Right cardiac atrium (tissue), 5 donors: ENCODE measurements around the gene DCAF11. TPM values are rescaled to one million over a fixed set of nuclear protein-coding genes. Genes with fewer than 3 reads are reported as not detected.

Source experiments
- ATAC-seq, 2 donors: fragments of 200-7000 bp; cut with Tn5 transposase; one replicate each; pipeline versions ENCODE4 v1.8.0 to v1.9.1; 2020; ENCODE audit warnings: moderate library complexity in 2 of 2, mild to moderate bottlenecking in 1 of 2
- DNase-seq, 3 donors: peaks; one replicate each; pipeline ENCODE4 v3.0.0-alpha.2; 2020
- H3K27ac ChIP-seq: one replicate; pipeline ENCODE4 v1.5.1; 2013; ENCODE audit warnings: mild to moderate bottlenecking, low read length, control low read depth, moderate library complexity
- H3K27me3 ChIP-seq: one replicate; pipeline ENCODE4 v1.6.1; 2013; ENCODE audit not compliant: control insufficient read depth, insufficient read depth
- H3K4me1 ChIP-seq: one replicate; pipeline ENCODE4 v1.6.1; 2013; ENCODE audit warnings: low read length; ENCODE audit not compliant: control insufficient read depth, insufficient read depth
- H3K4me3 ChIP-seq: one replicate; pipeline ENCODE4 v1.5.1; 2013; ENCODE audit warnings: low read length, control low read depth
- H3K9me3 ChIP-seq: one replicate; pipeline ENCODE4 v1.6.1; 2013; ENCODE audit warnings: low read length; ENCODE audit not compliant: control insufficient read depth
- WGBS: extraction: QIAGEN DNeasy Blood & Tissue Kit; methylation state at CpG from one replicate; pipeline ENCODE4 v1.1.7; 2013; 5-methylcytosine and 5-hydroxymethylcytosine counted together
- intact Hi-C, 4 donors: fragments of 100-400 bp; cut with DNase I; formaldehyde crosslinking; loops; one replicate each; pipeline versions ENCODE4 v1.11.0 to v1.14.0; 2022 to 2023
- long read RNA-seq, 4 donors: library from polyadenylated mRNA; unstranded; transcript quantifications; one replicate each; pipeline ENCODE4 v2.0.0, GENCODE V29; 2020 to 2021
- polyA plus RNA-seq: library from polyadenylated mRNA; stranded (reverse); fragments of 200-250 nt; gene quantifications from one replicate; pipeline ENCODE4 v1.2.3, GENCODE V29; 2013
- total RNA-seq, 4 donors: library from RNA; stranded (reverse); fragmentation: NEBNext Ultra II Directional; extraction: Animal tissue kit (Norgen Biotek cat#: 25700); gene quantifications; one replicate each; pipeline ENCODE4 v1.2.1, GENCODE V29; 2021
- donor health status: healthy with polysubstance abuse.
- donor health status: DM: no; HTN: yes; CAD: no.
- donor health status: DM: no; HTN: no; CAD: no.
- donor health status: DM: no; HTN: yes; CAD: no; lungs with severe emphysema.
- donor health status: DM: yes; HTN: yes; CAD: no.

DCAF11 gene
- 10 to 100 TPM; 50.6 to 70.7 (median 62.6) TPM for total RNA-seq
- 33.1 TPM for polyA plus RNA-seq
- long read RNA-seq, donor 1, full-length matches to known transcripts, result 56 of 100 reads
- long read RNA-seq, donor 1, partial matches to known transcripts, result 28 of 100 reads
- long read RNA-seq, donor 1, other reads (novel, unspliced or antisense), result 16 of 100 reads
- long read RNA-seq, donor 2, full-length matches to known transcripts, result 32 of 54 reads
- long read RNA-seq, donor 2, partial matches to known transcripts, result 10 of 54 reads
- long read RNA-seq, donor 2, other reads (novel, unspliced or antisense), result 12 of 54 reads
- long read RNA-seq, donor 3, full-length matches to known transcripts, result 220 of 323 reads
- long read RNA-seq, donor 3, partial matches to known transcripts, result 43 of 323 reads
- long read RNA-seq, donor 3, other reads (novel, unspliced or antisense), result 60 of 323 reads
- long read RNA-seq, donor 4, full-length matches to known transcripts, result 29 of 49 reads
- long read RNA-seq, donor 4, partial matches to known transcripts, result 16 of 49 reads
- long read RNA-seq, donor 4, other reads (novel, unspliced or antisense), result 4 of 49 reads

DNA sequence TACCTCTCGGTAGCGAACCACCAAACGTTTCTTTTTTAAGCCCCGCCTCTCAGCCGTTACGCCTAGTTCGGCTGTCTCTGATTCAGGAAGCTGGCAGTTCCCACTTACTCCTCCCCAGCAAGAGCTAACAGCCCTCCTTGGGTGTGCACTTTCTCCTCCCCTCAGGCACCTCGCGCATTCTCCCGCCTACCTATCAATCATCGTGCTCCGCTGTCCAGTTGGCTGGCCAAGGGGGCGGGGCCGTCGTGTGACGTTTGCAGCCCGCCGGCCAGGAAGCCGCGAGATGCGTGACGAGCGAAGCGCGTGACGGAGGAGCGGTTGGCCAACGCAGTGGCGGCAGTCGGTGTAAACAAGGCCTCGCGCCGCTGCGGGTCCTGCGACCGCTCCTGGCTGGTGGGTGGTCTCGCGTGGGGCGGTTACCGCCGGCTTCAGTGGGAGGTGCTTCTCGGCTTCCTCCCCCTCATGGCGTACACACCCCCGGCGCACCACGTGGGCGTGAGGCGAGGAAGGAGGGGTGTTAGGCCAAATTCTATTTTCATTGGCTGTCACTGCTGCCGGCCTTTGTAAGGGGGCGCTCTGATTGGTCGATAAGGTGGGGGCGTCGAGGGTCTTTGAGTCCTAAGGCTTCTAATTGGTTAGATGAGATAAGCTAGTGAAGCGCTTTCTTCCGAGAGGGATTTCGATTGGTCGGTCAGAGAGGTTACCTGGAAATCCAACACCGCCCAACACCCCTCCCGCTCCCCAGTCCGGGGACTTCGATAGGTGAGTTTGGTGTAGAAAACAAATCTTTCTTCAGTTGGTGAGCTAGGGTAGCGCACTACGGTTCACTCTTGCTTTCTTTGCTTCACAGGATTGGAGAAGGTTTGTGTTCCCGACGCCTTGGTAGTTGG, at the start of gene DCAF11, which contains the start of gene NRL:
Gene DCAF11, plus strand, starts transcription at position 246 of the 890 bp plus-strand sequence. CDS start 818 bp downstream, outside the sequence.
Gene NRL, minus strand, starts transcription at position 418 of the 890 bp plus-strand sequence. CDS start 32,101 bp downstream, outside the sequence.
- peak within 1 kb of the TSS; percentile 61 for H3K4me3 ChIP-seq
- no peaks in the 10 kb centered on the region for H3K9me3 ChIP-seq
- no peaks in the 10 kb centered on the region for H3K27me3 ChIP-seq
- intact Hi-C loops, result no loop called here
- ATAC-seq, result peak; percentile 97
- H3K27ac ChIP-seq, result peak within 1 kb of the TSS; percentile 96
- DNase-seq, result peak; percentile 99
- WGBS, result under 1% methylated on average over 65 of the region's 65 CpGs
- peaks cover 3% of the 10 kb centered on the region for H3K4me1 ChIP-seq

DNA sequence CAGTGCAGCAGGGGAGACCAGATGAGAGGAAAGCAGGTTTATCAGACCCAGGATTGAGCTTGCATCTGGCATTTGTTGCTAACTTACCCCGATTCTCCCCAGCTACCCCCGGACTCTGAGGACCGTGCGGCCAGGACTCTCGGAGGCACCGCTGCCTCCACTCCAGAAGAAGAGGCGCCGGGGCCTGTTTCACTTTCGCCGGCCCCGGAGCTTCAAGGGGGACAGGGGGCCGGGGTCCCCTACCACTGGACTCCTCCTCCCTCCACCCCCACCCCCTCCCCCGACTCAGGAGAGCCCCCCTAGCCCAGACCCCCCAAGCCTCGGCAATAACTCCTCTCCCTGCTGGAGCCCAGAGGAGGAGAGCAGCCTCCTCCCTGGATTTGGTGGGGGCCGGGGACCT, 49.7 kb upstream of the DCAF11 start:
- H3K27ac ChIP-seq, result no peak overlapping the region
- DNase-seq, result no peak
- intact Hi-C loops, result no loop called here

DNA sequence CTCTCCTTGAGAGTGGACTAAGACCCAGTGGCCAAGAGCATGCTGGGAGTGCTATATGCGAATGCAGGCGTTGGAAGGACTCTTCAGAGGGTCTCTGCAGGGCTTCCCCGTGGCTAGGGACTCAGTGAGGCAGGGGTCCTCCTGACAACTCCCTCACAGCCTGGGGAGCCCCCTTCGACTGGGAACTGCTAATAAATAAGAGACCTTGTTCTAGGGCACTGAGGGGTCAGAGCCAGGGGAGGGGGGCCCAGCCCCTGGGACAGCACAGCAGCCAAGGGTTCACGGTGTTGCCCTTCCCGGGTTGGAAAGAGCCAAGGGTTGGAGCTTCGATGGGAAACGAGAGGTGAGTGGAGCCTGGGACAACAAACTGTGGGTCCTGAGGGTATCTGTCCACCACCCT, 49.2 kb upstream of the DCAF11 start:
- WGBS, result 62% methylated on average over 8 of the region's 8 CpGs
- intact Hi-C loops, result no loop called here
- no peak for DNase-seq

More for the DNA sequence above, 49.7 kb upstream of the DCAF11 start:
- Histone ChIP-seq H3K4me3 (no peak overlapping the region), H3K9me3 (no peaks in the 10 kb centered on the region), H3K27me3 (no peaks in the 10 kb centered on the region), H3K4me1 (no peaks in the 10 kb centered on the region)
- no peak for ATAC-seq
- WGBS, result 85% methylated on average over 15 of the region's 15 CpGs

DNA sequence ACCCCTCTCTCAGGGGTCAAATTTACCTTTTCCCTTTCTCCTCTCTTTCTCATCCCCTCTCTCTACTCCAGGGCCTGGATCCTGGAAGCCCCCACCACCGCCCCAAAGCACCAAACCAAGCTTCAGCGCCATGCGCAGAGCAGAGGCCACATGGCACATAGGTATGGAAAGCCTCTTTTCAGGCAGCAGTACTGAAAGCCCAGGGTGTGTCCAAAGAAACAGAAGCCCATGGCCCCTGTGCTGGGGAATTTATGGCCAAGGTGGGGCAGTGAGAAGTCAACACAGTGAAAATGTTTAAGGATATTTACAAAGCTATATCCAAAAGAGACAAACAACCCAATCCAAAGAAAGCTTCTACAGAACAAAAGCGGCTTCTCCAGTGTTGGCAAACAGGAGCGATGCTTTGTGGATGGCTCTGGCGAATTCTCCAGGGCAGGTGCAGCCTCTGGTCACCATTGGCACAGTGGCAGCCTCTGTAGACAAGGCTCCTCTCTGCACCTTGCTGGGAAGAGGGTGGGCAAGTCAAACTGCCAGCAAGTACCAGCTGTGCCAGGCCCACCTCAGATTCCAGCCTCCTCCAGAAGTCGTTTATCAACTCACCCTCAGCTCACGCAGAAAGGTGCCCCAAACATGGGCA, 48.0 kb upstream of the DCAF11 start:
- intact Hi-C loops, result no loop called here
- Histone ChIP-seq H3K4me3 (no peak overlapping the region), H3K9me3 (no peaks in the 10 kb centered on the region), H3K27ac (no peak overlapping the region), H3K4me1 (no peaks in the 10 kb centered on the region), H3K27me3 (no peaks in the 10 kb centered on the region)
- DNase-seq (no peak), ATAC-seq (no peak)
- WGBS, result 88% methylated on average over 8 of the region's 8 CpGs

More for the DNA sequence above, 49.2 kb upstream of the DCAF11 start:
- Histone ChIP-seq H3K27me3 (no peaks in the 10 kb centered on the region), H3K4me1 (no peaks in the 10 kb centered on the region), H3K9me3 (no peaks in the 10 kb centered on the region), H3K27ac (no peak overlapping the region), H3K4me3 (no peak overlapping the region)
- ATAC-seq, result no peak

DNA sequence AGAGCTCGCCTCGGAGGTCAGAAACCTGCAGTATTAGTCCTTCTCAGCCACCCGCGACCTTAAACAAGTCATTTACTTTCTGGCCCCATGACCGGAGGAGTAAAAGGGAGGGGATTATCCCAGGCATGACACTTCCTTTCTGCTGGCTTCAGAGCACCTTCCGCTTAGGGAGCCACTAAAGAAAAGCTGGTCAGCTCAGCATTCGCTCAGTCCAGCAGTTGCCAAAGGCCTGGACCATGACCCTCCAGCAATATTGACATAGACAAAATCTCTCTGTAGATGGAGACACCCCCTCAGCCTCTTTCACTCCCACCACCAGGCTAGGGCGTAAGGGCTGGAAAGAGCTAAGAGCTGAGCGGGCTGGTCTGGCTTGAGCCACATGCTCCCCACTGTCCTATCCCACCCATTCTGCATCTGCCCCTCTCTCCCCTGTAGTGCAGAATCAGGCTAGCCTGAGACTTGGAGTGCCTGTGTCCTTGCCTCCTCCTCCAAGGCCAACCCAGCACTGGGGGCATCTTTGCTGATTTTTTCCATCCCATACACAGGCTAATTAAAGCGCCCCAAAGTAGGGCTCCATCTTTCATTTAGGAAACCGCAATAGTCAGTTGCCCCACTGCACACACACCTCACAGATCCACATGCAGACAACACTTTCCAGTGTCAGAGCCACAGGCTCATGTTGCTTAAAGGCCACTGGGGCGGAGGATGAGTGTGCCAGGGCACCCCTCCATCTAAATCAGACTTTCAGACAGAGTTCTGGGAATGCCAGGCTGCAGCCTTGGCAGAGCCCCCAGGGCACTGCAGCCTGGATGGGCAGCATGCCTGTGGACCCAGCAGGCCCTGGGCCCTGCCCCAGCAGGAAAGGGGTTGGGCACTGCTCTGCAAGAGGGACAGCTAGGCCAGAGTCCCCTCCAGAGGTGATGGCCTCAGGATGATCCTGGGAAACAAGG, 47.2 kb upstream of the DCAF11 start:
- DNase-seq (no peak), ATAC-seq (no peak)
- no peak overlapping the region for H3K27ac ChIP-seq
- intact Hi-C loops, result no loop called here
- no peaks in the 10 kb centered on the region for H3K4me1 ChIP-seq
- no peaks in the 10 kb centered on the region for H3K9me3 ChIP-seq
- 89% methylated on average over 12 of the region's 12 CpGs for WGBS
- H3K4me3 ChIP-seq, result no peak overlapping the region
- H3K27me3 ChIP-seq, result no peaks in the 10 kb centered on the region

DNA sequence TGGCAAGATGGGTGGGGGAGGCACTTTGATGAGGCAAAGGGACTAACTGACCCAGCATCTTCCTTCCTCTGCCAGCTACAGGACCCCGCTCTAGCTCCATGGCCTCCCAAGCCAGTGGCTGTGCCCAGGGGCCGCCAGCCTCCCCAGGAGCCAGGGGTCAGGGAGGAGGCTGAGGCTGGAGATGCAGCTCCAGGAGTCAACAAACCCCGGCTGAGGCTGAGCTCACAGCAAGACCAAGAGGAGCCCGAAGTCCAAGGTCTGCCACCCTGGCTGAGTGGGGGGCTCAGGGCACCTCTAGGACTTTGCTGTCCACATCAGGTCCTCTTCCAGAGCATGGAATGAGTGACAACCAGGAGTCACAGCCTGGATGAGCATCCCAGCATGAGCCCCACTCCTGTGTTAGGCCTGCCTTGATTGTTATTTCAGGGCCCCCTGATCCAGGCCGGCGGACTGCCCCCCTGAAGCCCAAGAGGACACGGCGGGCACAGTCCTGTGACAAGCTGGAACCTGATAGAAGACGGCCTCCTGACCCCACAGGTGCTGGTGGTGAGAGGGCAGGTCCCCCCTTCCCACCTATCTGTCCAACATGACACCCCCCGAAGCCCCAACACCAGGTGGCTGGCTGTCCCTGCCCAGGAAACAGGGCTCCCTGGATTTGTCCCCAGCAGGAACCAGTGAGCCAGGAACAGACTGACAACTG, 45.7 kb upstream of the DCAF11 start:
- Histone ChIP-seq H3K9me3 (no peaks in the 10 kb centered on the region), H3K27ac (no peak overlapping the region), H3K4me1 (no peaks in the 10 kb centered on the region), H3K4me3 (no peak overlapping the region), H3K27me3 (no peaks in the 10 kb centered on the region)
- WGBS, result 81% methylated on average over 10 of the region's 10 CpGs
- DNase-seq (no peak), ATAC-seq (no peak)
- intact Hi-C loops, result no loop called here

DNA sequence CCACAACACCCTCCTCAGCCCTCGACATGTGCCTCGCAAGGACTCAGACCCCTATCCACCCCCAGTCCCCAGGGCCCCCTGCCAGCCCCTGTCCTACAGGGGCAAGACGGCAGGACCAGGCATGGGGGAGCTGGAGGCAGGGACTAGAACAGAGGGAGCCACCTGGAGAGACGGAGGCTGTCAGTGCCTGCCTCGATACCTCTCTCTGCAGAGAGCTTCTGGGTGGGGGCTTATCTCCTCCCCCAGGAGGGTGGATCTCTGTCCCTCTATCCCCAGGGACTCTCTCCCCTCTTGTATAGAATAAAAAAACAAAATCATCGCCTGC, 45.2 kb upstream of the DCAF11 start:
- intact Hi-C loops, result no loop called here

DNA sequence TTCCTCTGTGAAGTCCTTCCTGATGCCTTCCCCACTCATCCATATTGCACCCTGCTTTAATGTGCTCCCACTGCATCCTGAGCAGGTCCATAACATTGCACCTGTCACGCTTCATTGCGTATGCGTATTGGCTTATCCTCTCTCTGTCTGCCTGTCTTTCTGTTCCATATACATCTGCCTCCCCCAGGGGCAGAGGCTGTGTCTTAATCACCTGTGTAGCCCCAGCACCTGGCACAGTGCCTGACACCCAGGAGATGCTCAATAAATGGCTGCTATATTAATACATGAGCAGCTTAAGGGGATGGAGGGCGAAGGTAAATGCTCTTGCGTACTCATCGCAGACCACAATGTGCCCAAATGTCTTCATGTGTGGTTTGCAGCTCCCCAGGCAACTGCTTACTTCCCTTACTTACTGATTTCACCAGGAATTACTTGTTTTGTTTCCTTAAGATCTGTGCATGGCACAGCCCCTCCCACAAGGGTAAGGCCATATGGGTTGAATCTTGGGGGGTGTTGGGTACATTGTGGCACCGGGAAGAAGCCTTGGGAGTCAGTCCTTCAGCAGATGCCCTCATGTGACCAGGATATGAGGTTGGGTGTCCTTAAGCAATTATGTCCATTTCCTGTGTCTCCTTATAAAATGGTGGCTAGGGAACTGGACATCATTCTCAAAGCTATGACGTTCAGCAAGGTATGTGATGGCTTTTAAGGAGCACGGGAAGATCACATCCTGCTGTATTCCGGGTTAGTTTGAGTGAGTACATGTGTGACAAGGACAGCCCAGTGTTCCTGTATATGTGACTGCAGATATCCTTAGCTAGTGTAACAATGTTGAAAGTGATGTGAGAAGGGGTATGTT, 44.1 kb upstream of the DCAF11 start:
- H3K27ac ChIP-seq, result no peak overlapping the region
- H3K4me3 ChIP-seq, result no peak overlapping the region
- no peaks in the 10 kb centered on the region for H3K4me1 ChIP-seq
- intact Hi-C loops, result no loop called here
- DNase-seq (no peak), ATAC-seq (no peak)
- H3K9me3 ChIP-seq, result no peaks in the 10 kb centered on the region
- no peaks in the 10 kb centered on the region for H3K27me3 ChIP-seq
- WGBS, result 77% methylated on average over 10 of the region's 10 CpGs

More for the DNA sequence above, 45.2 kb upstream of the DCAF11 start:
- no peaks in the 10 kb centered on the region for H3K9me3 ChIP-seq
- H3K27ac ChIP-seq, result no peak overlapping the region
- no peaks in the 10 kb centered on the region for H3K4me1 ChIP-seq
- no peak for DNase-seq
- no peak overlapping the region for H3K4me3 ChIP-seq
- H3K27me3 ChIP-seq, result no peaks in the 10 kb centered on the region
- WGBS, result 57% methylated on average over 6 of the region's 6 CpGs
- ATAC-seq, result no peak

DNA sequence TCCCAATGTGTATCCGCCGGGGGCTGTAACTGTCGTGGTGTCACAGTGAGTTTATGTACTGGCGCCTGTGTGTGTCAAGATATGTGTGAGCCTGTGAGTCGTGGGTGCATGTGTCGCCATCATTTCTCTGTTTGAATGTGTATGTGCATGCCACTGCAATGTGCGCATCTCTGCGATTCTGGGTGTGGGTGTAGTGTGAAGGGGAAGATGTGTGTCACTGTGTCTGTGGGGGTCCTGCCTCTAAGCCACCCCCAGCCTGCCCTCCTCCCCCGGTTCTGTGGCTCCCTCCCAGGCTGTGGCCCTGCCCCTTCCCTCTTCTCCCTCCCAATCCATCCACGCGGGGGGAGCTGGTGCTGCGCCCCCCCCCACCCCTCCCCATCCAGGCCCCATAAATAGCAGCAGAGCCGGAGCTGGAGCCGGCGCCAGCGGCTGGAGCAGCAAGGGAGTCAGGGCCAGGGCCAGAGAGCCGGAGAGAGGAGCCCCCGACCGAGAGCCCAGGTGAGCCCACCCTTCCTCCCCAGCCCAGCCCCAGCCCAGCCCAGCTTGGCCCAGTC, 43.4 kb upstream of the DCAF11 start, which contains the start of gene CPNE6:
Gene CPNE6, plus strand, starts transcription at position 419 of the 554 bp plus-strand sequence. CDS start 1,375 bp downstream, outside the sequence.
- no peaks in the 10 kb centered on the region for H3K4me1 ChIP-seq

More for the DNA sequence above, 43.4 kb upstream of the DCAF11 start, which contains the start of gene CPNE6:
- no peaks in the 10 kb centered on the region for H3K27me3 ChIP-seq
- 44% methylated on average over 19 of the region's 19 CpGs for WGBS
- H3K27ac ChIP-seq, result no peak within 1 kb of the TSS
- DNase-seq, result no peak
- intact Hi-C loops, result no loop called here
- ATAC-seq, result no peak
- H3K4me3 ChIP-seq, result no peak within 1 kb of the TSS
- H3K9me3 ChIP-seq, result no peaks in the 10 kb centered on the region
